Measurements from ENCODE around the gene SLC39A5.
A peak's percentile ranks its signal among the peaks of the same experiment; 100 is the strongest.
"Not testable (repeated sequence)": the region's sequence is repeated elsewhere in the genome, so short reads cannot be mapped to it uniquely, and the experiment has no call there.

The SLC39A5 gene

DNA sequence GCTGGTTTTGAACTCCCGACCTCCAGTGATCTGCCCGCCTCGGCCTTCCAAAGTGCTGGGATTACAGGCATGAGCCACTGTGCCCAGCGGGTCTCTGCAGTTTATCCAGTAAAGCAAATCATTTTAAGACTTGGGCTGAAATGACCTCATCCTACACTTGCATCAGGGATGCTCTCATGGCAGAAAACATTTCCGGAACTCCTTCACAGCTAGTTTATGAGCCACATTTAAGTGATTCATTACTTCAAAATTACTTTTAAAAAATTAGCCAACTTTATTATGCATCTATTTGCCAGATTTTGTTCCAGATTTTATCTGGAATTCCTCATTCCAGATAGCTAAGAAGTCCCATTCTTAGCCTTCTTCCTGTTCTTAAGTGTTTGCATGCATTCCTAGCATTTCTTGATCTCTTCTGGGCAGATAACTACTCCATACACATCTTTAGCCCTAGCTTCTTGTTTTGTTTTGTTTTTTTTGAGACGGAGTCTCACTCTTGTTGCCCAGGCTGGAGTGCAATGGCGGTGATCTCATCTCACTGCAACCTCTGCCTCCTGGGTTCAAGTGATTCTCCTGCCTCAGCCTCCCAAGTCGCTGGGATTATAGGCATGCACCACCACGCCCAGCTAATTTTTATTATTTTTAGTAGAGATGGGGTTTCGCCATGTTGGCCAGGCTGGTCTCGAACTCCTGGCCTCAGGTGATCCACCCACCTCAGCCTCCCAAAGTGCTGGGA lies 32.9 kb upstream of the SLC39A5 start:
- not testable (repeated sequence) for H3K9ac ChIP-seq (ENCODE audit: low read length); H3K4me3 ChIP-seq (ENCODE audit: low read depth, low read length); H3K36me3 ChIP-seq (ENCODE audit: control insufficient read depth, insufficient read depth, low read length); H3K9me3 ChIP-seq (ENCODE audit: control insufficient read depth, insufficient read depth, low read depth, low read length); H3K27me3 ChIP-seq (ENCODE audit: control insufficient read depth, insufficient read depth, low read length)
- Histone ChIP-seq H3K4me1 (ENCODE audit: control insufficient read depth, insufficient read depth, low read length) (peaks cover 17% of the 10 kb centered on the region; the same call in 1 of the 2 replicates), H3K27ac (ENCODE audit: low read depth, low read length) (peak overlapping the region; percentile 6; the same call in 1 of the 2 replicates)

DNA sequence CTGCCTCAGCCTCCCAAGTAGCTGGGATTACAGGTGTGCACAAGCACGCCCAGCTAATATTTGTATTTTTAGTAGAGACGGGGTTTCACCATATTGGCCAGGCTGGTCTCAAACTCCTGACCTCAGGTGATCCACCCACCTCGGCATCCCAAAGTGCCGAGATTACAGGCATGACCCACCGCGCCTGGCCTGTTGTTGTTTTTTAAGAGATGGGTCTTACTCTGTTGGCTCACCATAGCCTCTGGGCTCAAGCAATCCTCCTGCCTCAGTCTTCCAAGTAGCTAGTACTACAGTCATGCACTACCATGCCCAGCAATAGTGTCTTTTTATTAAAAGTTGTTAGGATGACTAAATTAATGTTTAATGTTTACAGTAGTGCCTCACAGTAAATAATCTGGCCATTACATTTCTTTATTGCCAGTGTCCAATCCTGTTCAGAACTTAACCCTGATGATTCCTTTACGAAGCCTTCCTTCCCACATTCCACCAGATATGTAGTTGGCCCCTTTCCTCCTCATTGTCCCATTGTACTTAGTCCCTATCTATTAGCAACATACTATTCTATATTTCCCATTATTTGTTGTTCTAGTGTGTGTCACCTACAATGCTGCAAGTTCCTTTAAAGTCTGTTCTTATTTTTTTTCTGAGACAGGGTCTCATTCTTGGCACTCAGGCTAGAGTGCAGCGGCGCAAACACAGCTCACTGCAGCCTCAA lies 31.8 kb upstream of the SLC39A5 start:
- Histone ChIP-seq H3K27ac (ENCODE audit: low read depth, low read length) (no peak overlapping the region), H3K36me3 (ENCODE audit: control insufficient read depth, insufficient read depth, low read length) (no peaks in the 10 kb centered on the region), H3K9ac (ENCODE audit: low read length) (no peak overlapping the region), H3K4me1 (ENCODE audit: control insufficient read depth, insufficient read depth, low read length) (peaks cover 17% of the 10 kb centered on the region; the same call in 1 of the 2 replicates), H3K9me3 (ENCODE audit: control insufficient read depth, insufficient read depth, low read depth, low read length) (no peaks in the 10 kb centered on the region), H3K4me3 (ENCODE audit: low read depth, low read length) (no peak overlapping the region), H3K27me3 (ENCODE audit: control insufficient read depth, insufficient read depth, low read length) (no peaks in the 10 kb centered on the region)

- no peaks in the 10 kb centered on the region for H3K9me3 ChIP-seq (ENCODE audit: control insufficient read depth, insufficient read depth, low read depth, low read length)
- H3K4me3 ChIP-seq (ENCODE audit: low read depth, low read length): no peak overlapping the region
- no peaks in the 10 kb centered on the region for H3K27me3 ChIP-seq (ENCODE audit: control insufficient read depth, insufficient read depth, low read length)
- no peak overlapping the region for H3K27ac ChIP-seq (ENCODE audit: low read depth, low read length)
- peaks cover 17% of the 10 kb centered on the region; the same call in 1 of the 2 replicates for H3K4me1 ChIP-seq (ENCODE audit: control insufficient read depth, insufficient read depth, low read length)
- H3K36me3 ChIP-seq (ENCODE audit: control insufficient read depth, insufficient read depth, low read length): no peaks in the 10 kb centered on the region
- no peak overlapping the region for H3K9ac ChIP-seq (ENCODE audit: low read length)
Measured at GRCh38 chr12:56198836-56199235, 31.0 kb upstream of the SLC39A5 start.

DNA sequence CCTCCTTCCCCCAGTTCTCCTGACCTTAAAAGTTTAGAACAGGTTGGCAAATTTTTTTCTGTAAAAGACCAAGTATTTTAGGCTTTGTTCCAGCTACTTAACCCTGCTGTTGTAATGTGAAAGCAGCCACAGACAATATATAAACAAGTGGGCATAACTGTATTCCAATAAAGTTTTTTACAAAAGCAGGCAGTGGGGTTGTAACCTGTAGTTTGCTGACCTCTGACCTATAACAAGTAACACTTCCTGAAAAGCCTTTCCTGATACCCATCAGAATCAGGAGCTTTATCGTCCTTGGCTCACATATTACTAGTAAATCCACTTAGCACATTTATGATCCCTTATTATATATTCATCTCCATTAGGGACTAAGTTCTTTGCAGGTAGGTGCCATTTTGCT lies 27.5 kb upstream of the SLC39A5 start:
- Histone ChIP-seq H3K4me3 (ENCODE audit: low read depth, low read length) (no peak overlapping the region), H3K27ac (ENCODE audit: low read depth, low read length) (no peak overlapping the region), H3K36me3 (ENCODE audit: control insufficient read depth, insufficient read depth, low read length) (peaks cover 30% of the 10 kb centered on the region)

DNA sequence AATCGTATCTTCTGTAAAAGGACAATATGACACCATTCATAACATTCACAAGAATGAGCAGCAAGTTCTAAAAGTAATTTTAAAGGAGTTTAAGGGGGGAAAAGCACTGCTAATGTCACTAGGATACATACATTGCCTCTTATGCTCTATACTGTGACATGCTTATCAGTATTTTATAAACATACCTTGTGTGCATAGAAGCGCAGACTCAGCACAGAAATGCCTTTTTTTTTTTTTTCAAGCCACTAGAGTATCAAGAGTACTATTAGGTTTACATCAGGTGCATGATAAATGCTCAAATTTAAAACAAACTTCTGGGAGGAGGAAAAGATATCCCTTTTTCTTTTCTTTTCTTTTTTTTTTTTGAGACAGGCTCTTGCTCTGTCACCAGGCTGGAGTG lies 27.0 kb upstream of the SLC39A5 start:
- no peak overlapping the region for H3K9ac ChIP-seq (ENCODE audit: low read length)
- H3K27me3 ChIP-seq (ENCODE audit: control insufficient read depth, insufficient read depth, low read length): no peaks in the 10 kb centered on the region
- H3K27ac ChIP-seq (ENCODE audit: low read depth, low read length): no peak overlapping the region
- H3K36me3 ChIP-seq (ENCODE audit: control insufficient read depth, insufficient read depth, low read length): peaks cover 35% of the 10 kb centered on the region
- no peak overlapping the region for H3K4me3 ChIP-seq (ENCODE audit: low read depth, low read length)
- peaks cover 13% of the 10 kb centered on the region; the same call in 1 of the 2 replicates for H3K4me1 ChIP-seq (ENCODE audit: control insufficient read depth, insufficient read depth, low read length)
- H3K9me3 ChIP-seq (ENCODE audit: control insufficient read depth, insufficient read depth, low read depth, low read length): no peaks in the 10 kb centered on the region

More for the DNA sequence above, 27.5 kb upstream of the SLC39A5 start:
- no peaks in the 10 kb centered on the region for H3K9me3 ChIP-seq (ENCODE audit: control insufficient read depth, insufficient read depth, low read depth, low read length)
- no peak overlapping the region for H3K9ac ChIP-seq (ENCODE audit: low read length)
- H3K27me3 ChIP-seq (ENCODE audit: control insufficient read depth, insufficient read depth, low read length): no peaks in the 10 kb centered on the region
- peaks cover 13% of the 10 kb centered on the region; the same call in 1 of the 2 replicates for H3K4me1 ChIP-seq (ENCODE audit: control insufficient read depth, insufficient read depth, low read length)

DNA sequence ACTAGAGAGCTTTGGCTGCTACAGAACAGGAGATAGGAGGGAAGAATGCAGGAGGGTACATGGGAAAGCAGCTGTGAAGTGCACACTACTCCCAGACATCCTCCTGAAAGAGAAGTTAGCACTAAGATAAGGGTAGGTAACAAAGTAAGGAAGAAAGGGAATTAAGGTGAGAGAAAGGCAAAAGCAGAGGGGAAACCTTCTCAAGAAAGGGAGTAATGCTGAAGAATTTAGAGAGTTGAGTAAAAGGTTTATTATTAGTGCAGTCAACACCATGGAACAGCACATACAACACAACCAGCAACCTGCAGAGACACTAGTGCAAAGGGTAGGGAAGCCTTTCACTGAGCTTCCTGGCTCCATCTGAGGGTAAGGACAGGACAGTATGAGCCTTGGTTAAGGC lies 25.6 kb upstream of the SLC39A5 start:
- Histone ChIP-seq H3K4me1 (ENCODE audit: control insufficient read depth, insufficient read depth, low read length) (no peaks in the 10 kb centered on the region), H3K4me3 (ENCODE audit: low read depth, low read length) (no peak overlapping the region), H3K27me3 (ENCODE audit: control insufficient read depth, insufficient read depth, low read length) (no peaks in the 10 kb centered on the region), H3K36me3 (ENCODE audit: control insufficient read depth, insufficient read depth, low read length) (peaks cover 46% of the 10 kb centered on the region), H3K9ac (ENCODE audit: low read length) (no peak overlapping the region), H3K9me3 (ENCODE audit: control insufficient read depth, insufficient read depth, low read depth, low read length) (no peaks in the 10 kb centered on the region), H3K27ac (ENCODE audit: low read depth, low read length) (no peak overlapping the region)

GRCh38 chr12:56205445-56205844 lies 24.4 kb upstream of the SLC39A5 start:
- H3K9ac ChIP-seq (ENCODE audit: low read length): no peak overlapping the region
- no peak overlapping the region for H3K4me3 ChIP-seq (ENCODE audit: low read depth, low read length)
- H3K9me3 ChIP-seq (ENCODE audit: control insufficient read depth, insufficient read depth, low read depth, low read length): no peaks in the 10 kb centered on the region
- peaks cover 55% of the 10 kb centered on the region for H3K36me3 ChIP-seq (ENCODE audit: control insufficient read depth, insufficient read depth, low read length)
- H3K27ac ChIP-seq (ENCODE audit: low read depth, low read length): no peak overlapping the region
- H3K27me3 ChIP-seq (ENCODE audit: control insufficient read depth, insufficient read depth, low read length): no peaks in the 10 kb centered on the region
- no peaks in the 10 kb centered on the region for H3K4me1 ChIP-seq (ENCODE audit: control insufficient read depth, insufficient read depth, low read length)

GRCh38 chr12:56206452-56207166 lies 23.2 kb upstream of the SLC39A5 start:
- H3K36me3 ChIP-seq (ENCODE audit: control insufficient read depth, insufficient read depth, low read length): peaks cover 64% of the 10 kb centered on the region
- no peak overlapping the region for H3K9ac ChIP-seq (ENCODE audit: low read length)
- H3K4me1 ChIP-seq (ENCODE audit: control insufficient read depth, insufficient read depth, low read length): no peaks in the 10 kb centered on the region
- no peak overlapping the region for H3K27ac ChIP-seq (ENCODE audit: low read depth, low read length)
- no peak overlapping the region for H3K4me3 ChIP-seq (ENCODE audit: low read depth, low read length)
- H3K9me3 ChIP-seq (ENCODE audit: control insufficient read depth, insufficient read depth, low read depth, low read length): no peaks in the 10 kb centered on the region
- H3K27me3 ChIP-seq (ENCODE audit: control insufficient read depth, insufficient read depth, low read length): no peaks in the 10 kb centered on the region

DNA sequence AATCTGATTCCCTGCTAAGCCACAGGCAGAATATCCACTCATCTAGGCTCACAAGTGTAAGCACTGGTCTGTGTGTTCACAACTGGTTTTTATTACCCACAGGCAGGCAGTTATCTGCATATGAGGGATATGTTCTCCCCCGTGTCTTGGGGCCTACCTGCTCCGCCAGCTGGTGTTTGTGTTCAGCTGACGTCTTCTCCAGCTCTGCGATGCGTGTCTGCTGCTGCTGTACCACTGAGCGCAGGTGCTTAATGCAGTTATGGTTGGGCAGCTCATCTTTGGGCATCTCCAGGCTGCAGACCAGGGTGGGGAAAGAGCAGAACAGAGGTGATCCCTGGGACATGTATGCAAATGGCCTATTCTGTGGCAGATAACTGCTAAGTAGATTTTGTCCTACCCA lies 21.8 kb upstream of the SLC39A5 start:
- no peak overlapping the region for H3K27ac ChIP-seq (ENCODE audit: low read depth, low read length)
- no peak overlapping the region for H3K4me3 ChIP-seq (ENCODE audit: low read depth, low read length)
- no peaks in the 10 kb centered on the region for H3K27me3 ChIP-seq (ENCODE audit: control insufficient read depth, insufficient read depth, low read length)
- no peak overlapping the region for H3K9ac ChIP-seq (ENCODE audit: low read length)
- H3K36me3 ChIP-seq (ENCODE audit: control insufficient read depth, insufficient read depth, low read length): peaks cover 78% of the 10 kb centered on the region
- no peaks in the 10 kb centered on the region for H3K4me1 ChIP-seq (ENCODE audit: control insufficient read depth, insufficient read depth, low read length)
- no peaks in the 10 kb centered on the region for H3K9me3 ChIP-seq (ENCODE audit: control insufficient read depth, insufficient read depth, low read depth, low read length)

GRCh38 chr12:56212361-56212760 lies 17.5 kb upstream of the SLC39A5 start:
- H3K36me3 ChIP-seq (ENCODE audit: control insufficient read depth, insufficient read depth, low read length): peaks cover 84% of the 10 kb centered on the region
- no peak overlapping the region for H3K4me3 ChIP-seq (ENCODE audit: low read depth, low read length)

GRCh38 chr12:56213878-56214277 lies 16.0 kb upstream of the SLC39A5 start:
- Histone ChIP-seq H3K36me3 (ENCODE audit: control insufficient read depth, insufficient read depth, low read length) (peaks cover 76% of the 10 kb centered on the region), H3K9ac (ENCODE audit: low read length) (no peak overlapping the region), H3K9me3 (ENCODE audit: control insufficient read depth, insufficient read depth, low read depth, low read length) (0 out of 2 replicates have a peak, but pooled peaks cover 5% of the 10 kb centered on the region), H3K4me1 (ENCODE audit: control insufficient read depth, insufficient read depth, low read length) (no peaks in the 10 kb centered on the region), H3K4me3 (ENCODE audit: low read depth, low read length) (no peak overlapping the region), H3K27ac (ENCODE audit: low read depth, low read length) (no peak overlapping the region), H3K27me3 (ENCODE audit: control insufficient read depth, insufficient read depth, low read length) (no peaks in the 10 kb centered on the region)

More at GRCh38 chr12:56212361-56212760, 17.5 kb upstream of the SLC39A5 start:
- no peaks in the 10 kb centered on the region for H3K4me1 ChIP-seq (ENCODE audit: control insufficient read depth, insufficient read depth, low read length)
- no peak overlapping the region for H3K27ac ChIP-seq (ENCODE audit: low read depth, low read length)
- H3K27me3 ChIP-seq (ENCODE audit: control insufficient read depth, insufficient read depth, low read length): no peaks in the 10 kb centered on the region
- no peaks in the 10 kb centered on the region for H3K9me3 ChIP-seq (ENCODE audit: control insufficient read depth, insufficient read depth, low read depth, low read length)
- H3K9ac ChIP-seq (ENCODE audit: low read length): no peak overlapping the region
